Adrenal gland (tissue), 12 donors: ENCODE results near the gene ICE1. TPM values are rescaled to one million over a fixed set of nuclear protein-coding genes. Genes with fewer than 3 reads are reported as not detected.

Source experiments
- DNase-seq, 7 donors: peaks; one replicate each; pipeline ENCODE4 v3.0.0-alpha.2; 2019 to 2020
- H3K27ac ChIP-seq, 5 donors: fragments of 200-600 bp; sonication (generic) in 4 of 5; 1 replicate in 3 of 5; 2 replicates in 2 of 5; pipeline versions ENCODE4 v1.5.1 to v1.8.0; 2016 to 2020; ENCODE audit warnings: mild to moderate bottlenecking in 1 of 5
- H3K27me3 ChIP-seq: fragments of 200-600 bp; 2 replicates; pipeline ENCODE4 v1.8.0; 2021
- H3K36me3 ChIP-seq, 2 donors: fragments of 200-600 bp; replicated peaks in 1 of 2; 1 replicate in 1 of 2; 2 replicates in 1 of 2; pipeline versions ENCODE4 v1.5.1 to v1.8.0; 2018 to 2022
- H3K4me1 ChIP-seq, 2 donors: fragments of 200-600 bp; replicated peaks in 1 of 2; 1 replicate in 1 of 2; 2 replicates in 1 of 2; pipeline versions ENCODE4 v1.5.1 to v1.8.0; 2018 to 2021
- H3K4me3 ChIP-seq, 4 donors: fragments of 200-600 bp; sonication (generic) in 3 of 4; one replicate each; pipeline ENCODE4 v1.5.1; 2016 to 2018
- H3K9me3 ChIP-seq, 3 donors: fragments of 200-600 bp; sonication (generic) in 1 of 3; replicated peaks in 1 of 3; 1 replicate in 2 of 3; 2 replicates in 1 of 3; pipeline versions ENCODE4 v1.5.1 to v1.8.0; 2016 to 2021
- CTCF ChIP-seq, 6 experiments: fragments of 450-650 bp in 4 of 6; fragments of 200-600 bp in 2 of 6; sonication (generic) in 1 of 6; IDR thresholded peaks; 1 replicate in 5 of 6; 2 replicates in 1 of 6; pipeline versions ENCODE4 v1.5.1 to v1.8.0; 2016 to 2021; ENCODE audit warnings: antibody characterized with exemption in 6 of 6, mild to moderate bottlenecking in 2 of 6, moderate library complexity in 1 of 6
- POLR2A ChIP-seq, 2 donors: fragments of 450-650 bp; IDR thresholded peaks; one replicate each; pipeline ENCODE4 v1.6.1; 2017; ENCODE audit warnings: antibody characterized with exemption in 2 of 2, mild to moderate bottlenecking in 2 of 2, moderate library complexity in 1 of 2
- WGBS, 4 donors: extraction: QIAGEN DNeasy Blood & Tissue Kit in 2 of 4; methylation state at CpG; one replicate each; pipeline versions ENCODE4 v1.1.5 to v1.1.7; 2013 to 2017; 5-methylcytosine and 5-hydroxymethylcytosine counted together
- intact Hi-C, 2 donors: fragments of 100-400 bp; cut with DNase I; formaldehyde crosslinking; loops; one replicate each; pipeline versions ENCODE4 v1.14.1 to v1.15.0; 2022 to 2023
- polyA plus RNA-seq, 3 donors: library from polyadenylated mRNA; stranded (reverse); fragments of 200-250 nt in 2 of 3; fragments of 350-450 nt in 1 of 3; fragmentation: Illumina TruSeq in 1 of 3; extraction: RNeasy Lipid Tissue Mini Kit (QIAGEN cat#74804) in 1 of 3; gene quantifications; one replicate each; pipeline ENCODE4 v1.2.3, GENCODE V29; 2013 to 2014
- total RNA-seq, 9 donors: library from RNA; depleted of rRNA in 4 of 9; stranded (reverse); fragments of >200 nt in 4 of 9; fragments of 120-200 nt in 1 of 9; fragmentation: NEBNext Ultra II Directional in 1 of 9; extraction: Animal tissue kit (Norgen Biotek cat#: 25700) in 1 of 9; gene quantifications; one replicate each; pipeline versions ENCODE4 v1.1.0 to v1.2.4, GENCODE V29; 2013 to 2023
- donor health status: healthy with polysubstance abuse.
- donor health status: Bipolar disorder and iron deficiency.
- donor health status: DM: yes; HTN: yes; CAD: no.
- donor health status: DM: no; HTN: no; CAD: no.
- donor health status: DM: no; HTN: no; CAD: no.
- donor health status: DM: yes; HTN: yes; CAD: no.

The ICE1 gene
- total and polyA plus RNA-seq, 12 donors = 6.0 to 33.7 (median 21.2) TPM

GRCh38 chr5:5422819-5423515, 490 bp downstream of the ICE1 start:
- peak overlapping the region in 4 of 5 donors; percentile 94 to 100 (median 98) for H3K27ac ChIP-seq
- H3K4me1 ChIP-seq = peaks cover 14 to 25% of the 10 kb centered on the region in 2 donors
- peak in 1 of 2 donors; percentile 1 for TF ChIP-seq POLR2A (IDR thresholded peaks at IDR 0.05)
- TF ChIP-seq CTCF (IDR thresholded peaks at IDR 0.05) = no peak
- peak in 2 of 7 donors; percentile 21 to 49 for DNase-seq
- no peaks in the 10 kb centered on the region for H3K9me3 ChIP-seq
- intact Hi-C loops = no loop called here
- H3K4me3 ChIP-seq = peak overlapping the region; percentile 76 to 94 (median 88)
- no peaks in the 10 kb centered on the region for H3K36me3 ChIP-seq
- 1 to 4% (median 1%) methylated on average over 15 to 58 of the region's 58 CpGs for WGBS, 4 donors
- no peaks in the 10 kb centered on the region for H3K27me3 ChIP-seq

- Histone ChIP-seq H3K9me3 (no peaks in the 10 kb centered on the region), H3K27me3 (no peaks in the 10 kb centered on the region), H3K4me3 (peak overlapping the region in 2 of 4 donors; percentile 91 to 94), H3K4me1 (peaks cover 14 to 25% of the 10 kb centered on the region in 2 donors), H3K36me3 (no peaks in the 10 kb centered on the region), H3K27ac (peak overlapping the region in 1 of 5 donors; percentile 94)
- no peak for DNase-seq
- 34 to 51% (median 44%) methylated on average over 6 to 7 of the region's 7 CpGs for WGBS, 4 donors
- intact Hi-C loops = no loop called here
- TF ChIP-seq CTCF (IDR thresholded peaks at IDR 0.05) (no peak), POLR2A (IDR thresholded peaks at IDR 0.05) (no peak)
Observed at GRCh38 chr5:5423586-5423985, 1.1 kb downstream of the ICE1 start.

GRCh38 chr5:5424736-5425135, 2.3 kb downstream of the ICE1 start:
- no peaks in the 10 kb centered on the region for H3K36me3 ChIP-seq
- intact Hi-C loops = no loop called here
- no peaks in the 10 kb centered on the region for H3K9me3 ChIP-seq
- 80 to 87% (median 81%) methylated on average over 2 of the region's 2 CpGs for WGBS, 4 donors
- TF ChIP-seq POLR2A (IDR thresholded peaks at IDR 0.05) (no peak), CTCF (IDR thresholded peaks at IDR 0.05) (no peak)
- no peak overlapping the region for H3K27ac ChIP-seq
- no peaks in the 10 kb centered on the region for H3K27me3 ChIP-seq
- H3K4me1 ChIP-seq = peaks cover 14 to 32% of the 10 kb centered on the region in 2 donors
- DNase-seq = no peak
- H3K4me3 ChIP-seq = no peak overlapping the region

GRCh38 chr5:5430136-5430535, 7.7 kb downstream of the ICE1 start:
- intact Hi-C loops = no loop called here

More at GRCh38 chr5:5430136-5430535, 7.7 kb downstream of the ICE1 start:
- 47 to 51% (median 50%) methylated on average over 3 of the region's 3 CpGs for WGBS, 4 donors
- TF ChIP-seq CTCF (IDR thresholded peaks at IDR 0.05) (no peak), POLR2A (IDR thresholded peaks at IDR 0.05) (no peak)
- H3K4me1 ChIP-seq = peaks cover 0 to 46% of the 10 kb centered on the region in 2 donors
- H3K27ac ChIP-seq = peak overlapping the region in 2 of 5 donors; percentile 23 to 24
- H3K9me3 ChIP-seq = no peaks in the 10 kb centered on the region
- H3K4me3 ChIP-seq = no peak overlapping the region
- DNase-seq = peak in 1 of 7 donors; percentile 24
- no peaks in the 10 kb centered on the region for H3K36me3 ChIP-seq
- H3K27me3 ChIP-seq = no peaks in the 10 kb centered on the region
